Lung (tissue), 12 donors: ENCODE measurements around the gene BLTP1. TPM values are rescaled to one million over a fixed set of nuclear protein-coding genes. Genes with fewer than 3 reads are reported as not detected.

Experiments used
- ATAC-seq: fragments of 200-7000 bp; cut with Tn5 transposase; one replicate; pipeline ENCODE4 v1.9.1; 2020; ENCODE audit warnings: moderate number of reproducible peaks; ENCODE audit not compliant: insufficient read depth, low FRiP score
- DNase-seq, 3 donors: peaks; one replicate each; pipeline ENCODE4 v3.0.0-alpha.2; 2013 to 2017
- H3K27ac ChIP-seq, 2 donors: one replicate each; pipeline ENCODE4 v1.5.1; 2013; ENCODE audit warnings: mild to moderate bottlenecking in 2 of 2, moderate library complexity in 2 of 2, control low read depth in 1 of 2, inconsistent platforms in 1 of 2, low read depth in 1 of 2, low read length in 1 of 2
- H3K27me3 ChIP-seq, 3 donors: one replicate each; pipeline ENCODE4 v1.5.1; 2013; ENCODE audit warnings: low read length in 2 of 3; ENCODE audit not compliant: control insufficient read depth in 3 of 3, insufficient read depth in 3 of 3
- H3K36me3 ChIP-seq, 4 donors: one replicate each; pipeline ENCODE4 v1.5.1; 2013; ENCODE audit warnings: low read length in 4 of 4, mild to moderate bottlenecking in 1 of 4, moderate library complexity in 1 of 4; ENCODE audit not compliant: control insufficient read depth in 4 of 4, insufficient read depth in 4 of 4
- H3K4me1 ChIP-seq, 5 donors: one replicate each; pipeline ENCODE4 v1.5.1; 2013; ENCODE audit warnings: low read length in 5 of 5, mild to moderate bottlenecking in 2 of 5, moderate library complexity in 1 of 5; ENCODE audit not compliant: control insufficient read depth in 5 of 5, insufficient read depth in 5 of 5
- H3K4me3 ChIP-seq: one replicate; pipeline ENCODE4 v1.5.1; 2013; ENCODE audit warnings: mild to moderate bottlenecking, control low read depth, moderate library complexity
- H3K9ac ChIP-seq, 2 donors: one replicate each; pipeline ENCODE4 v1.5.1; 2013; ENCODE audit warnings: low read length in 2 of 2, control low read depth in 1 of 2; ENCODE audit not compliant: insufficient read depth in 1 of 2
- H3K9me3 ChIP-seq, 4 donors: one replicate each; pipeline ENCODE4 v1.5.1; 2013; ENCODE audit warnings: low read length in 3 of 4, mild to moderate bottlenecking in 1 of 4, moderate library complexity in 1 of 4; ENCODE audit not compliant: control insufficient read depth in 4 of 4, insufficient read depth in 3 of 4
- WGBS, 2 donors: extraction: QIAGEN DNeasy Blood & Tissue Kit; methylation state at CpG; one replicate each; pipeline ENCODE4 v1.1.7; 2013; 5-methylcytosine and 5-hydroxymethylcytosine counted together
- polyA plus RNA-seq, 2 donors: library from polyadenylated mRNA; stranded (reverse); fragments of 200-250 nt; gene quantifications; one replicate each; pipeline ENCODE4 v1.2.1, GENCODE V29; 2013
- total RNA-seq, 2 donors: library from RNA; depleted of rRNA in 1 of 2; stranded (reverse); fragments of >200 nt in 1 of 2; gene quantifications; one replicate each; pipeline ENCODE4 v1.2.1, GENCODE V29; 2014 to 2021
- TF ChIP-seq, protein P1 (sequence below): IDR thresholded peaks from 2 replicates; pipeline ENCODE4 v1.5.1; 2012; ENCODE audit warnings: mild to moderate bottlenecking; ENCODE audit errors: control extremely low read depth, extremely low read depth
- donor health status: control.
- donor health status: control.
- donor health status: Bipolar disorder and iron deficiency.
- donor health status: healthy.
- donor health status: DM: yes; HTN: yes; CAD: no.

Gene BLTP1
- total and polyA plus RNA-seq, 4 donors = 19.7 to 252 (median 36.6) TPM

DNA sequence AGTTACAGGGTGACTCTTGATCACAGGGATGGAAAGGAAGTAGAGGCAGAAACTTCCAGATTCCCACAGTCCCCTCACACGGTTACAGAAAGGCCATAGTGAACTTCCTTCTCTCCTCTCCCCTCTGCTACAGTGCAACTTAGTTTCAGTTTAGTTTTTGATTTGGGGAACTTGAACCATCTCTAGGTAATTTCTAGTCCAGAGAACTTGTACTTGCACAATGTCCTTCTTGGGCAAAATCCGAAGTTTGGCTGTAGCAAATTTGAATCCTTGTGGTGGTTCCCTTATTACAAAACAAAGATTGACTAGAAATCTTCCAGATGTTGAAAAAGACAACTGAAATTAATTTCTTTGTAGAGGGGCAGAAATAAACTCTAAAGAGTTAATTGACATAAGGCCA, 1.2 kb upstream of the BLTP1 start:
- DNase-seq (peak in 1 of 3 donors; percentile 7), ATAC-seq (no peak)
- H3K27me3 ChIP-seq = no peaks in the 10 kb centered on the region
- peaks cover 0 to 19% (median 5%) of the 10 kb centered on the region in 5 donors for H3K4me1 ChIP-seq
- H3K36me3 ChIP-seq = peaks cover 0 to 6% (median 0%) of the 10 kb centered on the region in 4 donors
- H3K9me3 ChIP-seq = no peaks in the 10 kb centered on the region
- WGBS, 2 donors = 26 to 52% methylated on average over 2 of the region's 2 CpGs
- TF ChIP-seq, protein P1, sequence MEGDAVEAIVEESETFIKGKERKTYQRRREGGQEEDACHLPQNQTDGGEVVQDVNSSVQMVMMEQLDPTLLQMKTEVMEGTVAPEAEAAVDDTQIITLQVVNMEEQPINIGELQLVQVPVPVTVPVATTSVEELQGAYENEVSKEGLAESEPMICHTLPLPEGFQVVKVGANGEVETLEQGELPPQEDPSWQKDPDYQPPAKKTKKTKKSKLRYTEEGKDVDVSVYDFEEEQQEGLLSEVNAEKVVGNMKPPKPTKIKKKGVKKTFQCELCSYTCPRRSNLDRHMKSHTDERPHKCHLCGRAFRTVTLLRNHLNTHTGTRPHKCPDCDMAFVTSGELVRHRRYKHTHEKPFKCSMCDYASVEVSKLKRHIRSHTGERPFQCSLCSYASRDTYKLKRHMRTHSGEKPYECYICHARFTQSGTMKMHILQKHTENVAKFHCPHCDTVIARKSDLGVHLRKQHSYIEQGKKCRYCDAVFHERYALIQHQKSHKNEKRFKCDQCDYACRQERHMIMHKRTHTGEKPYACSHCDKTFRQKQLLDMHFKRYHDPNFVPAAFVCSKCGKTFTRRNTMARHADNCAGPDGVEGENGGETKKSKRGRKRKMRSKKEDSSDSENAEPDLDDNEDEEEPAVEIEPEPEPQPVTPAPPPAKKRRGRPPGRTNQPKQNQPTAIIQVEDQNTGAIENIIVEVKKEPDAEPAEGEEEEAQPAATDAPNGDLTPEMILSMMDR = no peak
- H3K9ac ChIP-seq = peak overlapping the region in 1 of 2 donors; percentile 100
- no peak overlapping the region for H3K4me3 ChIP-seq
- H3K27ac ChIP-seq = no peak overlapping the region

DNA sequence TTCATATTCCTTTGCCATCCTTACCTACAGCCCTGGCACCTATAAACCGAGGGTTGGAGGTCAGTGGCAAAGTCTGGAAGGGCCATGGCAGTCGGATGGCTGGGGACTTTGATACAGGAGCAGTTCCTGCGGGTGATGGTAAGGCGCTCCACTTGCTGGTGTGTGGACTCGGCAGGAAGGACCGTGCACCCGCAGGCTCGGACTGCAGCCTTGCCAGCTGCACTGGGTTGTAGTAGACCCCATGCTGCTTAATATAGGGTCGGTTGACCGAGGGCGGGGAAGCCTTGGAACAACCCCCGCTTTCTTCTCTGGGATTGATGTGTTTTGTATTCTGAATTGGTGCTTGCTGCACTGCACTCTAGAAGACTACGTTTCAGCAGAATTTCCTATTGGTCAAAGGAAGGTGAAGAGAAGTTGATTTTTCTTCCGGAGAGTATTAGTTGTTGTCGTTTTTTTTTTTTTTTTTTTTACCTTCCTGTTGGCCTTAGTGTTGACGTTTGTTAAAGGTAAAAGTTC, 638 bp downstream of the BLTP1 start:
- Histone ChIP-seq H3K27ac (peak overlapping the region; percentile 89 to 97), H3K36me3 (peaks cover 0 to 8% (median 3%) of the 10 kb centered on the region in 4 donors), H3K4me3 (peak overlapping the region; percentile 85), H3K9me3 (no peaks in the 10 kb centered on the region), H3K4me1 (peaks cover 0 to 19% (median 5%) of the 10 kb centered on the region in 5 donors), H3K9ac (peak overlapping the region; percentile 85 to 86), H3K27me3 (no peaks in the 10 kb centered on the region)
- ATAC-seq (peak; percentile 45), DNase-seq (peak; percentile 61 to 64 (median 62))
- WGBS, 2 donors = 0 to 1% methylated on average over 16 of the region's 16 CpGs
- TF ChIP-seq, protein P1 = no peak

DNA sequence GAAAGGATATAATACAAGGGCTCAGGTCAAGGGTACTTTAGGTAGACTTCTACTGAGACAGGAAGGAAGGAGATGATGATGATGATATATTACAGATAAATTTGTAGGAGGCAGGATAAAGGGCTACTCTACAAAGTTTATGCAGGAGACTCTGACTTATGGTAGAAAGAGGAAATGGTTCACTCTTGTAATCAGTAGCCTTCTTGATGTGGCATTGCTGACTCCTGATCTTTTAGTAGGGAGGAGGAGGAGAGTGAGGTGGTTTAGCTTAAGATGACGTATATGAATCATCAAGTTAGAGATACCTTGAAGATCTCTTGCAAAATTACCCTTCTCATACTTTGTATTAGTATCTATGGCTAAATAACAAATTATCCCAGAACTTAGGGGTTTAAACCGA, 4.7 kb downstream of the BLTP1 start:
- no peak for ATAC-seq
- peaks cover 0 to 20% (median 3%) of the 10 kb centered on the region in 5 donors for H3K4me1 ChIP-seq
- TF ChIP-seq, protein P1 = no peak
- DNase-seq = no peak
- no peaks in the 10 kb centered on the region for H3K9me3 ChIP-seq
- no peak overlapping the region for H3K9ac ChIP-seq
- H3K27me3 ChIP-seq = no peaks in the 10 kb centered on the region
- H3K27ac ChIP-seq = no peak overlapping the region
- WGBS, 2 donors = 84 to 92% methylated on average over 2 of the region's 2 CpGs
- H3K36me3 ChIP-seq = peaks cover 0 to 8% (median 4%) of the 10 kb centered on the region in 4 donors
- H3K4me3 ChIP-seq = no peak overlapping the region

DNA sequence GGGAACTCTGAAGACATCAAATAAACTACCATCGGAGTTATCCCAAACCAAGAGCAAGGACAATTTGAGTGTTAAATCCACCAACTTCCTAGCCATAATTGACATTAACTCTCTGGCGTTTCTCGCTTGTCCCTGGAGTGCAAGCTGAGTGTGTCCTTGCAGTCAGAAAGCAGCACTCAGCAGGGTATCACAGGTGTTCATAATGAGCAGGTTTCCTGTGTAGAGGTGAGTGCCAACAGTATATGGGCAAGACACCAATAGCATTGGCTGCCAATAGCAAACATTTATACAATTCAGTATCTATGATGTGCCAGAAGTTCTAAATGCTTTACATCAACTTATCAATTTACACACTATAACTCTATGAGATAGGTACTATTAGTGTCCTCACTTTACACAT, 11.2 kb downstream of the BLTP1 start:
- 84 to 96% methylated on average over 3 of the region's 3 CpGs for WGBS, 2 donors
- peaks cover 0 to 10% (median 8%) of the 10 kb centered on the region in 5 donors for H3K4me1 ChIP-seq
- no peaks in the 10 kb centered on the region for H3K9me3 ChIP-seq
- no peak overlapping the region for H3K9ac ChIP-seq
- peaks cover 0 to 3% (median under 1%) of the 10 kb centered on the region in 4 donors for H3K36me3 ChIP-seq
- DNase-seq (no peak), ATAC-seq (no peak)
- TF ChIP-seq, protein P1 = no peak
- no peak overlapping the region for H3K27ac ChIP-seq
- no peak overlapping the region for H3K4me3 ChIP-seq
- no peaks in the 10 kb centered on the region for H3K27me3 ChIP-seq
